ENCODE results near the gene LAMC2.

LAMC2 gene

DNA sequence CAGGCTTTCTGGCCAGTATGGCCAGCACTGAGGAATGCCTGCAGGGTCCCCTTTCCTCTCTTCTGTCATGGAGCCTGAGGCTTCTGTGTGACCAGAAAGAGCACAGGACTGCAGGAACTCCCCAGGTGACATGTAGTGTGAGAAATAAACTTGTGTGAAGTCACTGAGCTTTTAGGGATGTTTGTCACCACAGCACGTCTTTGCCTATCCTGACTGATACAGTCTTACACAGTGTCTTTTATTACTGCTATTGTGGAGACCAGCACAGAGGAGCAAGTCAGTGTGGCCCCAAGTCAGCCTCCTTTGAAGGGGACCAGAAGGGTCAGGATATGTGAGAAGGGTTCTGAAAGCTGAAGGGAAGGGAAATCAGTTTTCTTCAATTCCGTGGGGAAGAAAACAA is 102.5 kb downstream of the LAMC2 start:
- no peaks in the 10 kb centered on the region for H4K20me1 ChIP-seq (ENCODE audit: low read depth, low read length)
- H3K4me3 ChIP-seq (ENCODE audit: insufficient read depth, low read length, poor library complexity, severe bottlenecking): no peak overlapping the region
- H3K9ac ChIP-seq (ENCODE audit: low read length): no peak overlapping the region
- H3K36me3 ChIP-seq (ENCODE audit: low read length): no peaks in the 10 kb centered on the region
- H3K4me2 ChIP-seq (ENCODE audit: low read depth, low read length, poor library complexity, severe bottlenecking): no peak overlapping the region
- no peaks in the 10 kb centered on the region for H3K9me3 ChIP-seq (ENCODE audit: insufficient read depth, low read length)
- no peaks in the 10 kb centered on the region for H3K79me2 ChIP-seq (ENCODE audit: insufficient read depth, low read length)
- no peak overlapping the region for H3K27ac ChIP-seq (ENCODE audit: low read depth, low read length)
- no peaks in the 10 kb centered on the region for H3K27me3 ChIP-seq (ENCODE audit: low read length)
- H2AFZ ChIP-seq (ENCODE audit: low read depth, low read length, severe bottlenecking): no peak overlapping the region
- H3K9me2 ChIP-seq (replicated peaks; ENCODE audit: insufficient read depth, low read length): no peaks in the 10 kb centered on the region
- no peaks in the 10 kb centered on the region for H3F3A ChIP-seq (ENCODE audit: insufficient read depth)
- no peak for TF ChIP-seq CTCF (IDR thresholded peaks at IDR 0.05; ENCODE audit: insufficient read depth, low read length, poor library complexity, severe bottlenecking)

GRCh38 chr1:183289051-183289496 is 103.0 kb downstream of the LAMC2 start:
- Histone ChIP-seq H3K4me2 (ENCODE audit: low read depth, low read length, poor library complexity, severe bottlenecking) (no peak overlapping the region), H3K9me2 (replicated peaks; ENCODE audit: insufficient read depth, low read length) (no peaks in the 10 kb centered on the region), H3K9me3 (ENCODE audit: insufficient read depth, low read length) (no peaks in the 10 kb centered on the region), H3K27ac (ENCODE audit: low read depth, low read length) (no peak overlapping the region), H3K4me3 (ENCODE audit: insufficient read depth, low read length, poor library complexity, severe bottlenecking) (no peak overlapping the region), H2AFZ (ENCODE audit: low read depth, low read length, severe bottlenecking) (no peak overlapping the region), H3K36me3 (ENCODE audit: low read length) (no peaks in the 10 kb centered on the region), H3K79me2 (ENCODE audit: insufficient read depth, low read length) (no peaks in the 10 kb centered on the region), H3F3A (ENCODE audit: insufficient read depth) (no peaks in the 10 kb centered on the region), H3K9ac (ENCODE audit: low read length) (no peak overlapping the region), H3K27me3 (ENCODE audit: low read length) (no peaks in the 10 kb centered on the region), H4K20me1 (ENCODE audit: low read depth, low read length) (no peaks in the 10 kb centered on the region)
- TF ChIP-seq EZH2phosphoT487 (conservative IDR thresholded peaks at IDR 0.05; ENCODE audit: low read length): no peak
- TF ChIP-seq CTCF (IDR thresholded peaks at IDR 0.05; ENCODE audit: insufficient read depth, low read length, poor library complexity, severe bottlenecking): no peak

DNA sequence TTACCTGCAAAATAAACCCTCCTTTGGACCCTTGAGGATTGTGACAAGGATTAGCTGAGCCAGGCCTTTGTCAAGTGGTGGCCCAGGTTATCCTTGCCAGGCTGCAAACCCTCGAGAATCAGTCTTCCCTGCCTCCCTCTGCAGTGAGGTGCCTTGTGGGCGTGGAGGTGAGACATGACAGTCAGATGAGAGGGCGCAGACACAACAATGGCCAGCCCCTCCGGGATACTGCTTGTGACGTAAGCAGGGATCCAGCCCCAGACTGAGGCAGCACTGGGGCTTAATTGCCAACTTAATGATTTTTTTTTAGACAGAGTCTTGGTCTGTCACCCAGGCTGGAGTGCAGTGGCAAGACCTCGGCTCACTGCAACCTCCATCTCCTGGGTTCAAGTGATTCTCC is 104.6 kb downstream of the LAMC2 start:
- Histone ChIP-seq H3F3A (ENCODE audit: insufficient read depth) (no peaks in the 10 kb centered on the region), H3K9me2 (replicated peaks; ENCODE audit: insufficient read depth, low read length) (no peaks in the 10 kb centered on the region), H4K20me1 (ENCODE audit: low read depth, low read length) (no peaks in the 10 kb centered on the region), H3K79me2 (ENCODE audit: insufficient read depth, low read length) (no peaks in the 10 kb centered on the region), H3K27me3 (ENCODE audit: low read length) (no peaks in the 10 kb centered on the region), H3K36me3 (ENCODE audit: low read length) (no peaks in the 10 kb centered on the region), H3K9ac (ENCODE audit: low read length) (no peak overlapping the region), H3K4me3 (ENCODE audit: insufficient read depth, low read length, poor library complexity, severe bottlenecking) (no peak overlapping the region), H3K9me3 (ENCODE audit: insufficient read depth, low read length) (no peaks in the 10 kb centered on the region), H3K4me2 (ENCODE audit: low read depth, low read length, poor library complexity, severe bottlenecking) (no peak overlapping the region), H2AFZ (ENCODE audit: low read depth, low read length, severe bottlenecking) (no peak overlapping the region), H3K27ac (ENCODE audit: low read depth, low read length) (no peak overlapping the region)
- TF ChIP-seq EZH2phosphoT487 (conservative IDR thresholded peaks at IDR 0.05; ENCODE audit: low read length): no peak
- TF ChIP-seq CTCF (IDR thresholded peaks at IDR 0.05; ENCODE audit: insufficient read depth, low read length, poor library complexity, severe bottlenecking): no peak

Measured in SU-DHL-6 (cell line).